ENCODE results near the gene GNL2.

The GNL2 gene

GRCh38 chr1:37634992-37635902 lies 39.5 kb upstream of the GNL2 start:
- Histone ChIP-seq H3K36me3 (ENCODE audit: control insufficient read depth, low read length) (no peaks in the 10 kb centered on the region), H3K4me2 (ENCODE audit: low read length) (no peak overlapping the region), H3K27me3 (ENCODE audit: control insufficient read depth, low read length) (peaks cover 69% of the 10 kb centered on the region), H3F3A (ENCODE audit: control insufficient read depth, insufficient read depth) (no peaks in the 10 kb centered on the region), H3K9me3 (ENCODE audit: control insufficient read depth, insufficient read depth, low read length) (no peaks in the 10 kb centered on the region), H3K79me2 (ENCODE audit: control insufficient read depth, low read length) (no peaks in the 10 kb centered on the region), H3K4me3 (ENCODE audit: low read length) (no peak overlapping the region), H3K9me2 (replicated peaks; ENCODE audit: control insufficient read depth, low read length) (no peaks in the 10 kb centered on the region), H3K27ac (ENCODE audit: low read depth, low read length) (no peak overlapping the region), H4K20me1 (ENCODE audit: control insufficient read depth, insufficient read depth, low read depth, low read length) (no peaks in the 10 kb centered on the region), H3K4me1 (ENCODE audit: control insufficient read depth, low read length) (no peaks in the 10 kb centered on the region)
- TF ChIP-seq, protein P1, sequence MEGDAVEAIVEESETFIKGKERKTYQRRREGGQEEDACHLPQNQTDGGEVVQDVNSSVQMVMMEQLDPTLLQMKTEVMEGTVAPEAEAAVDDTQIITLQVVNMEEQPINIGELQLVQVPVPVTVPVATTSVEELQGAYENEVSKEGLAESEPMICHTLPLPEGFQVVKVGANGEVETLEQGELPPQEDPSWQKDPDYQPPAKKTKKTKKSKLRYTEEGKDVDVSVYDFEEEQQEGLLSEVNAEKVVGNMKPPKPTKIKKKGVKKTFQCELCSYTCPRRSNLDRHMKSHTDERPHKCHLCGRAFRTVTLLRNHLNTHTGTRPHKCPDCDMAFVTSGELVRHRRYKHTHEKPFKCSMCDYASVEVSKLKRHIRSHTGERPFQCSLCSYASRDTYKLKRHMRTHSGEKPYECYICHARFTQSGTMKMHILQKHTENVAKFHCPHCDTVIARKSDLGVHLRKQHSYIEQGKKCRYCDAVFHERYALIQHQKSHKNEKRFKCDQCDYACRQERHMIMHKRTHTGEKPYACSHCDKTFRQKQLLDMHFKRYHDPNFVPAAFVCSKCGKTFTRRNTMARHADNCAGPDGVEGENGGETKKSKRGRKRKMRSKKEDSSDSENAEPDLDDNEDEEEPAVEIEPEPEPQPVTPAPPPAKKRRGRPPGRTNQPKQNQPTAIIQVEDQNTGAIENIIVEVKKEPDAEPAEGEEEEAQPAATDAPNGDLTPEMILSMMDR (IDR thresholded peaks at IDR 0.05; ENCODE audit: low read depth, low read length, poor library complexity, severe bottlenecking): no peak

- no peak for TF ChIP-seq EZH2phosphoT487 (IDR thresholded peaks at IDR 0.05; ENCODE audit: borderline replicate concordance, low read length)
- TF ChIP-seq, protein P1 (IDR thresholded peaks at IDR 0.05; ENCODE audit: low read depth, low read length, poor library complexity, severe bottlenecking): no peak
- Histone ChIP-seq H3K4me3 (ENCODE audit: low read length) (no peak within 1 kb of the TSS), H3K36me3 (ENCODE audit: control insufficient read depth, low read length) (no peaks in the 10 kb centered on the region), H4K20me1 (ENCODE audit: control insufficient read depth, insufficient read depth, low read depth, low read length) (no peaks in the 10 kb centered on the region), H3K27ac (ENCODE audit: low read depth, low read length) (no peak within 1 kb of the TSS), H3K79me2 (ENCODE audit: control insufficient read depth, low read length) (no peaks in the 10 kb centered on the region), H3K9me3 (ENCODE audit: control insufficient read depth, insufficient read depth, low read length) (no peaks in the 10 kb centered on the region), H3K9me2 (replicated peaks; ENCODE audit: control insufficient read depth, low read length) (no peaks in the 10 kb centered on the region), H3K4me1 (ENCODE audit: control insufficient read depth, low read length) (no peaks in the 10 kb centered on the region), H3K27me3 (ENCODE audit: control insufficient read depth, low read length) (peaks cover 75% of the 10 kb centered on the region), H3F3A (ENCODE audit: control insufficient read depth, insufficient read depth) (no peaks in the 10 kb centered on the region), H3K4me2 (ENCODE audit: low read length) (no peak within 1 kb of the TSS)
Measured at GRCh38 chr1:37634244-37634991, 38.7 kb upstream of the GNL2 start, which contains the start of gene RSPO1. Gene RSPO1 (minus strand): TSS chr1:37634892. CDS start chr1:37629661, 5,231 bp downstream.

DNA sequence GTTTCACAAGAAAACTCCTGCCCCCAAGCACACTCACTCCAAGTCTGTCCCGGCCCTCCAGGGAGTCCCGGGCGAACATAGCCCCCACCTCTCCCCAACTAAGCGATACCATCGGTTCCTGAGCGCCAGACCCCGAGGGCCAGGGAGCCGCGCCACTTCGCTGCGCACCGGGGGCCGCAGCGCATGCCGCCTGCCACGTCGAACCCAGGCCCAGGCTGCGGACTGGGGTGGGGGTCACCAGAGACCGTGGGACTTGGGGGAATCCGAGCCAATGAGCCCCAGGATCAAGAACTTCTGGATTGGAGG lies 38.2 kb upstream of the GNL2 start:
- H3K79me2 ChIP-seq (ENCODE audit: control insufficient read depth, low read length): no peaks in the 10 kb centered on the region
- H3K4me2 ChIP-seq (ENCODE audit: low read length): no peak overlapping the region
- H3F3A ChIP-seq (ENCODE audit: control insufficient read depth, insufficient read depth): no peaks in the 10 kb centered on the region
- no peak overlapping the region for H3K4me3 ChIP-seq (ENCODE audit: low read length)
- H4K20me1 ChIP-seq (ENCODE audit: control insufficient read depth, insufficient read depth, low read depth, low read length): no peaks in the 10 kb centered on the region
- peaks cover 77% of the 10 kb centered on the region for H3K27me3 ChIP-seq (ENCODE audit: control insufficient read depth, low read length)
- no peak overlapping the region for H3K27ac ChIP-seq (ENCODE audit: low read depth, low read length)
- TF ChIP-seq EZH2phosphoT487 (IDR thresholded peaks at IDR 0.05; ENCODE audit: borderline replicate concordance, low read length): no peak
- TF ChIP-seq, protein P1 (IDR thresholded peaks at IDR 0.05; ENCODE audit: low read depth, low read length, poor library complexity, severe bottlenecking): no peak
- H3K36me3 ChIP-seq (ENCODE audit: control insufficient read depth, low read length): no peaks in the 10 kb centered on the region
- no peaks in the 10 kb centered on the region for H3K9me2 ChIP-seq (replicated peaks; ENCODE audit: control insufficient read depth, low read length)
- H3K9me3 ChIP-seq (ENCODE audit: control insufficient read depth, insufficient read depth, low read length): no peaks in the 10 kb centered on the region
- no peaks in the 10 kb centered on the region for H3K4me1 ChIP-seq (ENCODE audit: control insufficient read depth, low read length)

Data from DOHH2 (cell line).